ENCODE measurements around the gene SLC16A2.

DNA sequence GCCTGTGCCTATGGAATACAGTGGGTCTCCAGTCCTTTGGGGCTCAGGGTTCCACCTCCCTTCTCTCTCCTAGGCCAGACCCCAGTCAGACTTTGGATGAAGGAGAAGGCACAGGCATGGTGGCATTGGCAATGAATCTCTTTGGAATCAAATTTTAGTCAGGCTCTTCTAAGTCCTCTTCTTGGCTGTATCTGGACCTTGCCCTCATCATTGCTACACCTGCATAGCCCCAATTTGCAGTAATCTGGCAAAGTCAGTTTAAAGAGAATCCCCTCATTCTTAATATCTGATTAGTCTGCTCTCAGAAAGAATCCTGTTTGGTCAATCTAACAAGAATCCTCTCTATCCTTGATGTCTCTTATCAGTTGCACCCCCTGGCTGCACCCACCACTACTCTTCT is 77.6 kb downstream of the SLC16A2 start:
- TF ChIP-seq, protein P1, sequence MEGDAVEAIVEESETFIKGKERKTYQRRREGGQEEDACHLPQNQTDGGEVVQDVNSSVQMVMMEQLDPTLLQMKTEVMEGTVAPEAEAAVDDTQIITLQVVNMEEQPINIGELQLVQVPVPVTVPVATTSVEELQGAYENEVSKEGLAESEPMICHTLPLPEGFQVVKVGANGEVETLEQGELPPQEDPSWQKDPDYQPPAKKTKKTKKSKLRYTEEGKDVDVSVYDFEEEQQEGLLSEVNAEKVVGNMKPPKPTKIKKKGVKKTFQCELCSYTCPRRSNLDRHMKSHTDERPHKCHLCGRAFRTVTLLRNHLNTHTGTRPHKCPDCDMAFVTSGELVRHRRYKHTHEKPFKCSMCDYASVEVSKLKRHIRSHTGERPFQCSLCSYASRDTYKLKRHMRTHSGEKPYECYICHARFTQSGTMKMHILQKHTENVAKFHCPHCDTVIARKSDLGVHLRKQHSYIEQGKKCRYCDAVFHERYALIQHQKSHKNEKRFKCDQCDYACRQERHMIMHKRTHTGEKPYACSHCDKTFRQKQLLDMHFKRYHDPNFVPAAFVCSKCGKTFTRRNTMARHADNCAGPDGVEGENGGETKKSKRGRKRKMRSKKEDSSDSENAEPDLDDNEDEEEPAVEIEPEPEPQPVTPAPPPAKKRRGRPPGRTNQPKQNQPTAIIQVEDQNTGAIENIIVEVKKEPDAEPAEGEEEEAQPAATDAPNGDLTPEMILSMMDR (conservative IDR thresholded peaks at IDR 0.05; ENCODE audit: low read length): no peak
- no peak for TF ChIP-seq EZH2phosphoT487 (IDR thresholded peaks at IDR 0.05; ENCODE audit: borderline replicate concordance)

Measured in Loucy (cell line).